Activated CD8-positive, alpha-beta memory T cell treated with anti-CD3 and anti-CD28 coated beads, Interleukin-2, amount 50 U/mL, for 48 hours (primary cell): ENCODE results near the gene FBXW2.

Experiments
- DNase-seq: peaks from one replicate; pipeline ENCODE4 v3.0.0-alpha.2; 2020

Gene FBXW2

DNA sequence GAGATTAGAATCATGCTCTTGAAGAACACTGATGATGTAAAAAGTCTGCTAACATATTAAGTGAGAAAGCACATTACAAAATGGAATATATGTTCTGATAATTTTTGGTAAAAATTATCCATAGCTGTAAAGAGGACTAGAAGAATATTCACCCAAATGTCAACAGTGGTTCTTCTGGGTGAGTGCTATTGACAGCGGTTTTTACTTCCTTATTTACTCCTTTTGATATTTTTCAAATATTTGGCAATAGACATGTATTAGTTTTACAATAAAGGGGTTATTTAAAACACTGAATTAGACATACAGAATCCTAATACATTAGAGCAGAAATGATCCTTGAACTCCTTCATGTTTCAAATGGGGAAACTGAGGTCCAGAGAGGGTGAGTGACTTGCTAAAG, 52.0 kb downstream of the FBXW2 start:
- no peak for DNase-seq

DNA sequence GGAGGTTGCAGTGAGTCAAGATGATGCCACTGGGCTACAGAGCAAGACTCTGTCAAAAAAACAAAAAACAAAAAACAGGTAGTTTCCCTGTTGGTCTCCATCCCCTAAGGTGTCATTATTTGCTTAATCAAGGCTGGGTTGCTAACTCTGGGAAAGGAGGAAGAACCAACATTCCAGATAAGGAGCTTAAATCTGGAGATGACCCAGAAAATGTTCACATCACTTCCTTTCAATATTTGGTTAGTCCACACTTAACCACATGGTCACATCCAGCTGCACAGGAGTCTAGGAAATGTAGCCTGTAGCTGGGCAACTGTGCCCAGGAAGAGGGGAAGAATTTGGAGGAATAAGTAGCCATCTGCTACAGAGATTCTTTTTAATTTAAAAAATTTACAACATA, 53.1 kb downstream of the FBXW2 start:
- DNase-seq: no peak

GRCh38 chr9:120737416-120738165, 55.6 kb downstream of the FBXW2 start:
- DNase-seq: no peak

DNA sequence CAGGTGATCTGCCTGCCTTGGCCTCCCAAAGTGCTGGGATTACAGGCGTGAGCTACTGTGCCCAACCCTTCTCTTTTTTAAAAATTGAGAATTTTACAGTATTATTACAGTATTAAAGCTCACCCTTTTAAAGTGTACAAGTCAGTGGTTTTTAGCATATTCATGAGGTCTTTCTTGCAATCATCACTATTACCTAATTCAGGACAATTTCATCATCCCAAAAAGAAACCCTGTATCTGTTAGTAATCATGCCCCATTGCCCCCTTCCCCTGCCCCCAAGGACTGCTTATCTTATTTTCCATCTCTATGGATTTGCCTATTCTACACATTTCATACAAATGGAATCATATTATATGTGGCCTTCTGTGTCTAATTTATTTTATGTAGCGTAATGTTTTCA, 56.3 kb downstream of the FBXW2 start:
- DNase-seq: no peak

DNA sequence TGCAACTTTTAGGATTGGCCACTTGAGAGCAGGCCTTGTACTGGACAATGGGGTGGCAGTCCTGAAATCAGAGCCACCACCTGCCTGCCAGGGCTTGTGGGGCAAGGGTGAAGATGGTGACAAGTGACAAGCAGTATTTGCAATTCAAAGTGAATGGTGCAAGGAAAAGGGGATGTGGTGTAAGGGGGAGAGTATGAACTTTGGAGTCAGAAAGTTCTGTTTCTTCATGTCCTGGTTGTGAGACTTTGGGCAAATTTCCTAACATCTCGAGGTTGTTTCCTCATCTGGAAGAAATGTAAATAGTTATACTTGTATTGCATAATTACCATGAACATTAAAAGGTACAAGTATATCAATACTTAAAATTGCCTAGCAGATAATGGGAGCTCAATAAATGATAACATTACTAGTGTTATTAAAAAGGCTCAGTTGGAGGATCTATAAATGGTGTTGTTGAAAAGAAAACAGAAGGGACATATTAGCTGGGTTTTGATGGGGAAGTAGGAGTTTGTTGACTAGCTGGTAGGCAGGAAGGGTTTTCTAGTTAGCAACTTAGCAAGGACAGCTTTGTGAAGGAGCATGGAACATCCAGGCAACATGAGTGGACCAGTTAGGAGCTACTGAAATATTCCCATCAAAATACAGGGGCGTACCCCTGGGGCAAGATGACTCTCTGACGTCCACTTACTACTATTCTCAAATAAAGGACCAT, 57.6 kb downstream of the FBXW2 start:
- no peak for DNase-seq

DNA sequence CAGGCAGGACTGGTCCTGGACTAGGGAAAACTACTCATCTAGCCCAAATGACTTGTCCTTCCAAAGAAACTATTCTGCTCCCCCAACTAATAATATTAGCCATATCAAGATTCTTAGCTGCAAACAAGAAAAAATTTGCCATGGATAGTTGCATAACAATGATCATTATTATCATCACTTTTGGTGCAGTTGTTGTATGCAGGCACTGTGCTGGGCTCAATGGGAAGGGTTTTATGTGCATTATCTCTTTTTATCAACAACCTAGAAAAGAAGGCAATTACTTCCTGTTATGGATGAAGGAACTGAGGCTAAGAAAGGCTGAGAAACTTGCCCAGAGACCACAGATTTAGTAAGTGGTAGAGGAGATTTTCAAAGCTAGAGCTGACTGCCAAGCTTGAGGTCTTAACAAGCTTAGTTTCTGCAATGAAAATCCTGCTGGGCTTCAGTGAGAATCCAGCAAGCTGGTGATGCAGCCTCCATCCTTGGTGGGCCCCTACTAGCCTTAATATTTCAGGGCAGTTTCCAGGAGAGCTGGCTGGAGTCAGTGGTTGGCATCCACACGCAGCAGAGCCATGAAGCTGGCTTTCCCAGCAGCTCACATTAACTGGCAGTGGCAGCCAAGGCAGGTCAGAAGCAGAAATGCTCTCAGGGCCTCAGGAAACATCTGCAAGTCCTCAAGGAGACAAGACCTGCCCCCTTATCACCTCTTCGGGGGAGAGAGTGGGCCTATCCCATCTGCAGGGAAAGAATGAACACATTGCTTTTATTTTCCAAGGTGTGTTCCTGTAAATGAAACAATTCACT, 58.4 kb downstream of the FBXW2 start:
- DNase-seq: no peak

DNA sequence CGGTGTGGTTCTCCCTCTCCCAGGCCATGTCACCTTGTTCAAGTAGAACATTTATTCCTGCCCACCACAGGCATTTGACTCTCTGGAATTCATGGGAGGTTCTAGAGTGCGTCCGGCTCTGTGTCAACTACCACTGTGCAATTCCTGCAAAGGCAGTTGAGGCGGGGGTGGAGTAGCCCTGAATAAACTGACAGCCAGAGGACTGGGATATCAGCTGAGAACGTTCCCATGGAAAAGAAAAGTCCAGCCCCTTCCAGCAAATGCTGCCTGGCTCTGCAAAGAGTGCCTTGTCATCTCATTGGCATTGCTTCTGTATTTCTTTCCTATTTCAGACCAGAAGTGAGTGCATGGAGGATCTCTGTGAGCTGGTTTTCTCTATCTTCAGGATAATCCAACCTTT, 60.0 kb downstream of the FBXW2 start:
- DNase-seq: no peak

GRCh38 chr9:120730654-120731514, 62.3 kb downstream of the FBXW2 start:
- no peak for DNase-seq

- no peak for DNase-seq
Measured at GRCh38 chr9:120729791-120730241, 63.4 kb downstream of the FBXW2 start.

DNA sequence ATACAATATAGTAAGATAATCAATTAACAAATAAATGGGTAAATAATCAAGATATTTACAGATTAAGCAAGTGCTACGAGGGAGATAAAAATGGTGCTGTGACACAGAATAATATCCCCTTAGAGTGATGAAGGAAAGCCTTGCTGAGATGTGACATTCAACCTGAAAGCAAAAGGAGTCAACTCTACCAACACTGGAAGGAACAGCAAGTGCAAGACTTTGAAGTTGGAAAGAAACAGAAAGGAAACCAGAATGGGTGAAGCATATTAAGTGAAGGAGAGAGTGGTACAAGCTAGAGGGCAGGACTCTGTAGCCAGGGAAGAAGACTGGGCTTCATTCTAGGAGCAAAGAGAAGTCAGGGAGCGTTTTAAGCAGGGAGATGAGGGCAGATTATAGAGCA, 66.7 kb downstream of the FBXW2 start:
- DNase-seq: no peak

DNA sequence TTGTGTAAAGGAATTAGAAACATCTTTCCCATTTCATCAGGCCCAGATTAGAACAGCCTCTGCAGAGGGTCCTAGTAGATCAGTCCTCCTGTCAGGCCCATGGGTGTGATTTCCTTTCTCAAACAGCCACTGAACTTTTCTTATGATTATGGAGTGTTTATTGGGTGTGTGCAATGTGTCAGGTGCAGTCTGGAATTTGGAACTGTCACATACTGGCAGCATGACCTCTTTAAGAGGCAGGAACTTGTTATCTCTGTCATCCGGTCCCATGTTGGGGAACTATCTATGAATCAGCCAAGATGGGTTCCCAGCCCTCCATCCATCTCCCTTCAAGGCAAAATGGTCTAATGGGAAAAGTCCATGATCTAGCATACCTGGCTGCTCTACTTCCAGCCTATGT, 67.3 kb downstream of the FBXW2 start:
- DNase-seq: no peak

- no peak for DNase-seq
Measured at GRCh38 chr9:120724757-120725400, 68.3 kb downstream of the FBXW2 start.

DNA sequence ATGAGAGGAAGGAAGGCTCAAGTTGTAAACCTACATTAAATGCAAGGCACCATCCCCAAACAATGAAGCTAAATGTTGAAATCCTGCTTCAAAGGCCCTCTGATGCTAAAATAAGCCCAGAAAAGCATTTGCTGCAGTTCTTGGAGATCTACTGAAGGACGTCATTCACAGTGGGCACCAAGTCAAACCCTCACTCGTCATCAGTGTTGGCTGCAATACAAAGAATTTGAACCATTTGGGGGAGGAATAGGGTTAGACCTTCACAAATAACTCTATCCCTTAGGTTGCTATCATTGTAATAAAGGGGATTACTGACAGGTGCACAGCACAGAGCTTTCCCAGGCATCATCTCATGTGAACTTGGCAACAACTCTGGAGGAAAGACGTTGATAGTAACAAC, 69.7 kb downstream of the FBXW2 start:
- DNase-seq: no peak

DNA sequence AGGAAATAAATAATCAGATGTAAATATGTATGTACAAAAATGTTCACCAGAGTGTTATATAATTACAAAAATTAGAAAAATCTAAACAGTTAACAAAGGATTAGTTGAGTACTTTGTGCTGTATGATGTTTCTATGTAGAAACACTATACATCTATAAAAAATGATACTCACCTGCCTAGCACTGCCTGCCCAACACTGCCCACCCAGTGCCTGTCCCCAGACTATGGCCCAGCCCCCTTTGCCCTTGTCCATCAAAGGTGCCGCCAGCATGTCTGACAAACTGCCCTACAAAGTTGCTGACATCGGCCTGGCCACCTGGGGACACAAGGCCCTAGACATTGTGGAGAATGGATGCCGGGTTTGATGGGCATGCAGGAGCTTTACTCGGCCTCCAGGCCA, 72.8 kb downstream of the FBXW2 start:
- no peak for DNase-seq

- DNase-seq: no peak
Measured at GRCh38 chr9:120718316-120718715, 74.9 kb downstream of the FBXW2 start.

DNA sequence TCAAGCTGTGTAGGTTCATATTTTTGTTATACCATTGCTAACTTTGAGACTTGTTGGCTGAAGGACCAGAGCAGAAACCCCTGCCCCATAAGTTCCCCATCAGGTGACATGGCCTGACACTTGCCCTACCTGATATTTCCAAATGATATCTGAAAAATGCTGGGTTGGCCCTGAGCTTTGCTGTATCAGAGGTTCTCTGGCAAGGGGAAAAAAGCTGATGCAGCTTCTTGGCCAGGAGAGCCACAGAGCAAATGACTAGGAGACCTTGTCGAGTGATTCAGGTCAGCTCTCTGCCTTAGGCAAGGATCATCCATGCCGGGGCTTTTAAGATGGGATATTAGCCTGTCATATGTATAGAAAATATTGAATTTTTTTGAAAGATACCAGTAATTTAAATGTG, 76.0 kb downstream of the FBXW2 start:
- DNase-seq: no peak

DNA sequence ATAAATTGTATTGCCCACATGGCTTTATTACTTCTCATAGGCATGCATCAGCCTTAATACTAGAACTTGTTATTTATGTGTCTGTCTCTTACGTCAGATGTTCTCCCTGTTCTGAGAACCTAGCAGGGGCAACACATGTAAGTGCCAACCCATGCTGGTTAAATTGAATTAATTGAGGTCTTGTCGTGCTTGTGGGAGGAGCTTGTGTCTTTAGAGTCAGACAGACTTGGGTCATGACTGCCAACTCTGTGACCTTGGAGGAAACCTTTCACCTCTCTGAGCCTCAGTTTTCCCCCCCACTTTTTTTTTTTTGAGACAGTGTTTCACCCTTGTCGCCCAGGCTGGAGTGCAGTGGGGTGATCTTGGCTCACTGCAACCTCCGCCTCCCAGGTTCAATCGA, 76.7 kb downstream of the FBXW2 start:
- DNase-seq: no peak

- no peak for DNase-seq
Measured at GRCh38 chr9:120715389-120715924, 77.8 kb downstream of the FBXW2 start.

- no peak for DNase-seq
Measured at GRCh38 chr9:120714846-120715388, 78.3 kb downstream of the FBXW2 start.

DNA sequence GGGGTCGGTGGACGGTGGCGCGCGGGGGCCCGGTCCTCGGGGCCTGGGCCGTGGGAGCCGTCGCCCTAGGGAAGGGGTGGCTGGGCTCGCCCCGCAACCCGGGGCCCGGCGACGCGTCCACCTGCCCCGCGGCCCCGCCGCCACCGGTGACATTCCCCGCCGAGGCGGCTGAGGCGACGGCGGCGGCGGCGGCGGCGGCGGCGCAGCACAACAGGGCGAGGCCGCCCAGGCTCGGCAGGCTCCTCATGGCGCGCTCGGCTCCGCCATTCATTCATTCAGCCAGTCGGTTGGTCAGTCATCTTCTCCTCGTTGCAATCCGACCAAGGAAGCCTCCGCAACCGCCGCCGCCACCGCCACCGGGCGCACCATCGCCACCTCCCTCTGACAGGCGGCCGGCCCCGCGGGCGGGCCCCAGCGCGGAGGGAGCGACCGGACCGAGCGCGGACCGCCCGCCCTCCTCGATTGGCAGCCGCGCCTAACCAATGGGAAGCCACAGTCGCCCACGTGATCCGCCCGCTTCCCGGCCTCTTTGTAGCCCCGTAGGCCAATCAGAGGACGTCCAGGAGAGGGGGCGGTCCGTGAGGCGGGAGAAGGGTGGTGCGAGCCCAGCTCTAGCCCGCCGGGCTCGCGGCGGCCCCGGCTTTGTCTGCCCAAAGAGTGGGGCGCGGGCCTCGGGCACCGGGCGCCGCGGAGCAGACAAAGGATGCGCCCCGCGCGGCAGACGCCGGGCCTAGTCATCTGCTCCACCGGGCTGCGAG, 78.9 kb downstream of the FBXW2 start, which contains the start of gene MEGF9:
MEGF9 (minus strand) TSS at position 383 of the 758 bp plus-strand sequence; CDS start at position 271, 112 bp downstream.
- DNase-seq: peak; percentile 97
